HepG2 (cell line): Measurements from ENCODE around the gene PSMD12. TPM values are rescaled to one million over a fixed set of nuclear protein-coding genes. Genes with fewer than 3 reads are reported as not detected.

Source experiments
- ATF6 ChIP-seq: sonication (generic); formaldehyde crosslinking; conservative IDR thresholded peaks from 2 replicates; pipeline ENCODE4 v1.4.0; 2020; ENCODE audit warnings: missing genetic modification reagents
- CEBPZ ChIP-seq: IDR thresholded peaks from 2 replicates; pipeline ENCODE4 v1.6.1; 2012; ENCODE audit warnings: low read length, improper control_type of control experiment
- DBP ChIP-seq: sonication (generic); formaldehyde crosslinking; IDR thresholded peaks from 2 replicates; pipeline ENCODE4 v1.4.0; 2020; ENCODE audit warnings: missing genetic modification reagents; ENCODE audit errors: not compliant biosample characterization
- E2F5 ChIP-seq: sonication (generic); formaldehyde crosslinking; conservative IDR thresholded peaks from 2 replicates; pipeline ENCODE4 v1.4.0; 2020; ENCODE audit warnings: missing genetic modification reagents
- GMEB1 ChIP-seq: sonication (generic); formaldehyde crosslinking; IDR thresholded peaks from 2 replicates; pipeline ENCODE4 v1.5.1; 2020; ENCODE audit warnings: missing genetic modification reagents, mild to moderate bottlenecking, borderline replicate concordance
- KAT2B ChIP-seq: fragments of 150-350 bp; IDR thresholded peaks from 2 replicates; pipeline ENCODE4 v1.6.1; 2014; ENCODE audit warnings: low read depth, low read length, borderline replicate concordance
- PITX1 ChIP-seq: sonication (generic); formaldehyde crosslinking; IDR thresholded peaks from 2 replicates; pipeline ENCODE4 v1.5.1; 2020; ENCODE audit warnings: mild to moderate bottlenecking, missing genetic modification reagents
- STAT6 ChIP-seq: sonication (generic); formaldehyde crosslinking; IDR thresholded peaks from 2 replicates; pipeline ENCODE4 v1.4.0; 2020; ENCODE audit warnings: missing genetic modification reagents, mild to moderate bottlenecking, borderline replicate concordance
- SUZ12 ChIP-seq: fragments of 150-350 bp; IDR thresholded peaks from 2 replicates; pipeline ENCODE4 v1.6.1; 2014; ENCODE audit warnings: low read depth, low read length
- TCF7L2 ChIP-seq: IDR thresholded peaks from 2 replicates; pipeline ENCODE4 v1.6.1; 2011; ENCODE audit warnings: mild to moderate bottlenecking, low read depth, low read length, moderate library complexity
- TSC22D2 ChIP-seq: sonication (generic); formaldehyde crosslinking; IDR thresholded peaks from 2 replicates; pipeline ENCODE4 v1.5.1; 2020; ENCODE audit warnings: missing genetic modification reagents, mild to moderate bottlenecking, borderline replicate concordance
- ZFP36L1 ChIP-seq: sonication (generic); formaldehyde crosslinking; IDR thresholded peaks from 2 replicates; pipeline ENCODE4 v1.8.0; 2022; ENCODE audit warnings: mild to moderate bottlenecking, missing genetic modification reagents, moderate library complexity
- ZNF10 ChIP-seq: sonication (generic); formaldehyde crosslinking; IDR thresholded peaks from 2 replicates; pipeline ENCODE4 v1.4.0; 2020; ENCODE audit warnings: mild to moderate bottlenecking, low read depth, missing genetic modification reagents, borderline replicate concordance
- ZNF589 ChIP-seq: sonication (generic); formaldehyde crosslinking; conservative IDR thresholded peaks from 2 replicates; pipeline ENCODE4 v1.8.0; 2022; ENCODE audit warnings: mild to moderate bottlenecking, moderate library complexity, missing genetic modification reagents
- ZNF850 ChIP-seq: sonication (generic); formaldehyde crosslinking; conservative IDR thresholded peaks from 2 replicates; pipeline ENCODE4 v1.9.0; 2021; ENCODE audit warnings: mild to moderate bottlenecking, missing genetic modification reagents
- polyA plus RNA-seq, 8 experiments: library from polyadenylated mRNA; depleted of rRNA in 3 of 8; stranded (reverse) in 7 of 8; unstranded in 1 of 8; fragments of >200 nt; fragmentation: Illumina TruSeq in 4 of 8; extraction: Trizol in 4 of 8; gene quantifications; 2 replicates each; pipeline versions ENCODE4 v1.2.1 to v1.2.3, GENCODE V29; 2011 to 2016; ENCODE audit warnings: low read depth in 4 of 8, missing spikeins in 1 of 8, mixed read lengths in 1 of 8; ENCODE audit not compliant: insufficient read depth in 1 of 8
- total RNA-seq, 5 experiments: library from RNA; depleted of rRNA; stranded (reverse); fragments of >200 nt; fragmentation: Illumina TruSeq; extraction: Trizol; gene quantifications; 2 replicates each; pipeline ENCODE4 v1.2.3, GENCODE V29; 2016; ENCODE audit warnings: low read depth in 1 of 5

The PSMD12 gene
- total and polyA plus RNA-seq, 2 of the 13 experiments (the other 11 are each of a cell fraction or from before 2014, with no cell fraction given) = 27.4 to 71.7 TPM

GRCh38 chr17:67366193-67367157, at the start of gene PSMD12 (continued):
- TF ChIP-seq CEBPZ = no peak
- 0 out of 2 replicates have a peak, but pooled peaks have one; percentile 87 for TF ChIP-seq ATF6 (CRISPR knock-in tag)
- TF ChIP-seq TSC22D2 (CRISPR knock-in tag) = peak; percentile 91; the same call in 1 of the 2 replicates
- TF ChIP-seq E2F5 (CRISPR knock-in tag) = 0 out of 2 replicates have a peak, but pooled peaks have one; percentile 29
- TF ChIP-seq GMEB1 (CRISPR knock-in tag) = peak; percentile 84
- TF ChIP-seq ZNF589 (CRISPR knock-in tag) = 0 out of 2 replicates have a peak, but pooled peaks have one; percentile 58
- TF ChIP-seq TCF7L2 = no peak
- peak; percentile 61 for TF ChIP-seq PITX1
- TF ChIP-seq ZNF10 = no peak
- no peak for TF ChIP-seq SUZ12
- no peak; the same call in 1 of the 2 replicates for TF ChIP-seq ZFP36L1 (CRISPR knock-in tag)
- no peak for TF ChIP-seq DBP (CRISPR knock-in tag)
- no peak for TF ChIP-seq ZNF850 (CRISPR knock-in tag)
- TF ChIP-seq STAT6 (CRISPR knock-in tag) = peak; percentile 59; the same call in 1 of the 2 replicates
- no peak for TF ChIP-seq KAT2B
